ENCODE measurements around the gene ZCCHC3.

ZCCHC3 gene

DNA sequence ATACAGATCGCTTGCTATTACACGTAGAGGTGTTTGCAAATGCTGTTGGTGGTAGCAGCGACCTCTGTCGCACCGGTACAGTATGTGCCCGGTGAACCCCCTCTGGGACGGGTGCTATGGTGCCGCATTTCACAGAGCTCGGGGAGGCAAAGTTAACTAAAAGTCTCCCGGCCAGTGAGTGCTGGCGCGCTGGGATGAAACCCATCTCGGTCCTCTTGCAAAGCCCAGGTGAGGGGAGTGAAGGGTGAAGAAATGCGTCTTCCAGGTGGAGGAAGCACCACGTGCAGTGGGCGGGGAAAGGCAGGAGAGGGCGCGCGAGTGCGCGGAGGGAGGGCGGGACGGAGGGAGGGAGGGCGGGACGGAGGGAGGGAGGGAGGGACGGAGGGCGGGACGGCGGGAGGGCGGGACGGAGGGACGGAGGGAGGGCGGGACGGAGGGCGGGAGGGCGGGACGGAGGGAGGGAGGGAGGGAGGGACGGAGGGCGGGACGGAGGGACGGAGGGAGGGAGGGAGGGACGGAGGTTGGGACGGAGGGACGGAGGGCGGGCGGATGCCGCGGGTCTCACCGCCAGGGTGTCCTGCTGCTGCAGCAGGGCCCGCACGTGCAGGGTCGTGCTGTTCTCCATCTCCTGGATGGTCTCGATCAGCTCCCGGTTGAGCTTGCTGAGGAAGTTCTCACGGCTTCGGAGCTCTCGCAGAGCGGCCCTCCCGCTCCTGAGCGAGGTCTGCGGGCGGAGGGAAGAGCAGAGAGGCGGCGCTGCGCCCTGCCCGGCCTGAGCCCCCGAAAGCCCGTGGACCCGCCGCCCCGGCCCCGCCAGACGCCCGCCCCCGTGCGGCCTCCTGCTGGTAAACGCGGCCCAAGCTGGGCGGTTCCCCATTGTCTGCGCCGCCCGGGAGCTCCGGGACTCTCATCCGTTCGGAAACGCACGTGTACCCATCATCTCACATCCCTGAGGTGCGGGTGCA lies 18.5 kb upstream of the ZCCHC3 start:
- H3K27ac ChIP-seq (ENCODE audit: poor library complexity, severe bottlenecking), result no peak overlapping the region
- TF ChIP-seq, protein P1, sequence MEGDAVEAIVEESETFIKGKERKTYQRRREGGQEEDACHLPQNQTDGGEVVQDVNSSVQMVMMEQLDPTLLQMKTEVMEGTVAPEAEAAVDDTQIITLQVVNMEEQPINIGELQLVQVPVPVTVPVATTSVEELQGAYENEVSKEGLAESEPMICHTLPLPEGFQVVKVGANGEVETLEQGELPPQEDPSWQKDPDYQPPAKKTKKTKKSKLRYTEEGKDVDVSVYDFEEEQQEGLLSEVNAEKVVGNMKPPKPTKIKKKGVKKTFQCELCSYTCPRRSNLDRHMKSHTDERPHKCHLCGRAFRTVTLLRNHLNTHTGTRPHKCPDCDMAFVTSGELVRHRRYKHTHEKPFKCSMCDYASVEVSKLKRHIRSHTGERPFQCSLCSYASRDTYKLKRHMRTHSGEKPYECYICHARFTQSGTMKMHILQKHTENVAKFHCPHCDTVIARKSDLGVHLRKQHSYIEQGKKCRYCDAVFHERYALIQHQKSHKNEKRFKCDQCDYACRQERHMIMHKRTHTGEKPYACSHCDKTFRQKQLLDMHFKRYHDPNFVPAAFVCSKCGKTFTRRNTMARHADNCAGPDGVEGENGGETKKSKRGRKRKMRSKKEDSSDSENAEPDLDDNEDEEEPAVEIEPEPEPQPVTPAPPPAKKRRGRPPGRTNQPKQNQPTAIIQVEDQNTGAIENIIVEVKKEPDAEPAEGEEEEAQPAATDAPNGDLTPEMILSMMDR (IDR thresholded peaks at IDR 0.05; ENCODE audit: poor library complexity, severe bottlenecking), result peak; percentile 40
- H3K9me3 ChIP-seq (ENCODE audit: severe bottlenecking), result no peaks in the 10 kb centered on the region
- peak; percentile 70 for ATAC-seq (ENCODE audit: low read depth)
- DNase-seq (ENCODE audit: low spot score), result no peak
- H3K4me1 ChIP-seq (ENCODE audit: insufficient read depth, poor library complexity, severe bottlenecking), result no peaks in the 10 kb centered on the region
- no peak overlapping the region for H3K4me3 ChIP-seq (ENCODE audit: severe bottlenecking)
- no peaks in the 10 kb centered on the region for H3K27me3 ChIP-seq (ENCODE audit: insufficient read depth, poor library complexity, severe bottlenecking)
- H3K36me3 ChIP-seq (ENCODE audit: low read depth), result no peaks in the 10 kb centered on the region

GRCh38 chr20:284172-284571 lies 13.2 kb upstream of the ZCCHC3 start:
- Histone ChIP-seq H3K36me3 (ENCODE audit: low read depth) (no peaks in the 10 kb centered on the region), H3K4me1 (ENCODE audit: insufficient read depth, poor library complexity, severe bottlenecking) (no peaks in the 10 kb centered on the region), H3K27me3 (ENCODE audit: insufficient read depth, poor library complexity, severe bottlenecking) (no peaks in the 10 kb centered on the region), H3K9me3 (ENCODE audit: severe bottlenecking) (no peaks in the 10 kb centered on the region), H3K4me3 (ENCODE audit: severe bottlenecking) (no peak overlapping the region), H3K27ac (ENCODE audit: poor library complexity, severe bottlenecking) (no peak overlapping the region)
- DNase-seq (ENCODE audit: low spot score) (no peak), ATAC-seq (ENCODE audit: low read depth) (no peak)
- TF ChIP-seq, protein P1 (IDR thresholded peaks at IDR 0.05; ENCODE audit: poor library complexity, severe bottlenecking), result no peak

DNA sequence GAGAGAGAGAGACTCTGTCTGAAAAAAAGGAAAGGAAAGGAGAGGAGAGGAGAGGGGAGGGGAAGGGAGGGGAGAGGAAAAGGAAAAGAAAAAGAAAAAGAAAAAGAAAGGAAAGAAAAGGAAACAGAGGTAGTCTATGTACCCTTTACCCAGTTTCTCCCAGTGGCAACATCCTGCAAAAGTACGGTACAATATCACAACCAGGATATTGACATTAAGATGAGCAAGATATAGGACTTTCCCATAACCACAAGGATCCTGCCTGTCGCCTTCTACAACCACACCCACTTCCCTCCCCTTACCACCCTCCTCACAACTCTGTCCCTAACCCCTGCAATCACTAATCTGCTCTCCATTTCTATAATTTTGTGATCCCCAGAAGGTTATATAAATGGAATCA lies 10.9 kb upstream of the ZCCHC3 start:
- no peaks in the 10 kb centered on the region for H3K27me3 ChIP-seq (ENCODE audit: insufficient read depth, poor library complexity, severe bottlenecking)
- ATAC-seq (ENCODE audit: low read depth), result no peak
- DNase-seq (ENCODE audit: low spot score), result no peak
- H3K4me3 ChIP-seq (ENCODE audit: severe bottlenecking), result no peak overlapping the region
- TF ChIP-seq, protein P1 (IDR thresholded peaks at IDR 0.05; ENCODE audit: poor library complexity, severe bottlenecking), result no peak
- no peaks in the 10 kb centered on the region for H3K9me3 ChIP-seq (ENCODE audit: severe bottlenecking)
- H3K4me1 ChIP-seq (ENCODE audit: insufficient read depth, poor library complexity, severe bottlenecking), result peaks cover 4% of the 10 kb centered on the region
- H3K27ac ChIP-seq (ENCODE audit: poor library complexity, severe bottlenecking), result no peak overlapping the region
- H3K36me3 ChIP-seq (ENCODE audit: low read depth), result no peaks in the 10 kb centered on the region

GRCh38 chr20:288956-289692 lies 8.2 kb upstream of the ZCCHC3 start:
- DNase-seq (ENCODE audit: low spot score) (no peak), ATAC-seq (ENCODE audit: low read depth) (no peak)
- Histone ChIP-seq H3K4me1 (ENCODE audit: insufficient read depth, poor library complexity, severe bottlenecking) (peaks cover 4% of the 10 kb centered on the region), H3K4me3 (ENCODE audit: severe bottlenecking) (no peak overlapping the region), H3K9me3 (ENCODE audit: severe bottlenecking) (no peaks in the 10 kb centered on the region), H3K36me3 (ENCODE audit: low read depth) (no peaks in the 10 kb centered on the region), H3K27ac (ENCODE audit: poor library complexity, severe bottlenecking) (no peak overlapping the region), H3K27me3 (ENCODE audit: insufficient read depth, poor library complexity, severe bottlenecking) (no peaks in the 10 kb centered on the region)
- TF ChIP-seq, protein P1 (IDR thresholded peaks at IDR 0.05; ENCODE audit: poor library complexity, severe bottlenecking), result no peak

All from RWPE2 (cell line).